IPS-11a (cell line): ENCODE data around the gene PLOD2.

Experiments used
- H3K4me3 ChIP-seq: one replicate; pipeline ENCODE4 v1.5.1; 2013; ENCODE audit warnings: low read depth, low read length, control low read depth

PLOD2 gene

GRCh38 chr3:146160964-146161662, at the start of gene PLOD2:
Gene PLOD2 (minus strand): TSS chr3:146161184. CDS start chr3:146160989, 195 bp downstream.
- H3K4me3 ChIP-seq = peak within 1 kb of the TSS; percentile 74

- no peak overlapping the region for H3K4me3 ChIP-seq
These were observed 48.4 kb upstream of the PLOD2 start for GRCh38 chr3:146209371-146209770.

- H3K4me3 ChIP-seq = no peak overlapping the region
These were observed 42.8 kb upstream of the PLOD2 start for GRCh38 chr3:146203776-146204175.

GRCh38 chr3:146200461-146201220, 39.7 kb upstream of the PLOD2 start:
- no peak overlapping the region for H3K4me3 ChIP-seq

- H3K4me3 ChIP-seq = no peak overlapping the region
These were observed 38.8 kb upstream of the PLOD2 start for GRCh38 chr3:146199762-146200161.

GRCh38 chr3:146196789-146197188, 35.8 kb upstream of the PLOD2 start:
- H3K4me3 ChIP-seq = no peak overlapping the region

- H3K4me3 ChIP-seq = no peak overlapping the region
These were observed 34.6 kb upstream of the PLOD2 start for GRCh38 chr3:146195605-146196004.

- no peak overlapping the region for H3K4me3 ChIP-seq
These were observed 34.0 kb upstream of the PLOD2 start for GRCh38 chr3:146195030-146195429.

- H3K4me3 ChIP-seq = no peak overlapping the region
These were observed 30.1 kb upstream of the PLOD2 start for GRCh38 chr3:146191051-146191450.

GRCh38 chr3:146189519-146190173, 28.7 kb upstream of the PLOD2 start:
- H3K4me3 ChIP-seq = no peak overlapping the region

- no peak overlapping the region for H3K4me3 ChIP-seq
These were observed 26.5 kb upstream of the PLOD2 start for GRCh38 chr3:146187334-146187950.

GRCh38 chr3:146184241-146185015, 23.4 kb upstream of the PLOD2 start:
- H3K4me3 ChIP-seq = no peak overlapping the region

GRCh38 chr3:146181216-146181615, 20.2 kb upstream of the PLOD2 start:
- no peak overlapping the region for H3K4me3 ChIP-seq

- H3K4me3 ChIP-seq = no peak overlapping the region
These were observed 19.4 kb upstream of the PLOD2 start for GRCh38 chr3:146180376-146180775.

- no peak overlapping the region for H3K4me3 ChIP-seq
These were observed 17.2 kb upstream of the PLOD2 start for GRCh38 chr3:146178006-146178689.

- H3K4me3 ChIP-seq = no peak overlapping the region
These were observed 16.5 kb upstream of the PLOD2 start for GRCh38 chr3:146177519-146177918.

- H3K4me3 ChIP-seq = no peak overlapping the region
These were observed 16.1 kb upstream of the PLOD2 start for GRCh38 chr3:146177072-146177471.

GRCh38 chr3:146172586-146172985, 11.6 kb upstream of the PLOD2 start:
- no peak overlapping the region for H3K4me3 ChIP-seq

- H3K4me3 ChIP-seq = no peak overlapping the region
These were observed 9.6 kb upstream of the PLOD2 start for GRCh38 chr3:146170591-146170990.

GRCh38 chr3:146169891-146170290, 8.9 kb upstream of the PLOD2 start:
- H3K4me3 ChIP-seq = no peak overlapping the region
